Parathyroid adenoma (tissue), 2 donors: Measurements from ENCODE around the gene PRDX6.
"Not testable (repeated sequence)": the region's sequence is repeated elsewhere in the genome, so short reads cannot be mapped to it uniquely, and the experiment has no call there.

Experiments used
- H2AFZ ChIP-seq: fragments of 300-600 bp; sonication (generic); one replicate; pipeline ENCODE4 v1.7.0; 2017; ENCODE audit warnings: antibody characterized with exemption, mild to moderate bottlenecking
- H3K27ac ChIP-seq: fragments of 300-600 bp; sonication (generic); one replicate; pipeline ENCODE4 v1.7.0; 2017
- H3K27me3 ChIP-seq: fragments of 300-600 bp; sonication (generic); one replicate; pipeline ENCODE4 v1.7.0; 2017; ENCODE audit warnings: low read length; ENCODE audit not compliant: control insufficient read depth, insufficient read depth
- H3K36me3 ChIP-seq: fragments of 300-600 bp; sonication (generic); one replicate; pipeline ENCODE4 v1.7.0; 2017; ENCODE audit warnings: low read length; ENCODE audit not compliant: control insufficient read depth, insufficient read depth
- H3K4me1 ChIP-seq: fragments of 300-600 bp; sonication (generic); one replicate; pipeline ENCODE4 v1.7.0; 2017; ENCODE audit warnings: control low read depth
- H3K4me2 ChIP-seq: fragments of 300-600 bp; sonication (generic); one replicate; pipeline ENCODE4 v1.7.0; 2017; ENCODE audit warnings: low read length
- H3K4me3 ChIP-seq: fragments of 300-600 bp; sonication (generic); one replicate; pipeline ENCODE4 v1.7.0; 2017; ENCODE audit warnings: low read depth, low read length
- H3K79me2 ChIP-seq: fragments of 300-600 bp; sonication (generic); one replicate; pipeline ENCODE4 v1.7.0; 2017; ENCODE audit warnings: control low read depth
- H3K9ac ChIP-seq: fragments of 300-600 bp; sonication (generic); one replicate; pipeline ENCODE4 v1.7.0; 2017; ENCODE audit warnings: mild to moderate bottlenecking
- H3K9me3 ChIP-seq: fragments of 300-600 bp; sonication (generic); one replicate; pipeline ENCODE4 v1.7.0; 2017; ENCODE audit warnings: low read length; ENCODE audit not compliant: control insufficient read depth
- CTCF ChIP-seq: fragments of 300-600 bp; sonication (generic); IDR thresholded peaks from one replicate; pipeline ENCODE4 v1.7.0; 2017; ENCODE audit warnings: antibody characterized with exemption, mild to moderate bottlenecking
- donor health status: primary hyperparathyroidism.

Gene PRDX6

DNA sequence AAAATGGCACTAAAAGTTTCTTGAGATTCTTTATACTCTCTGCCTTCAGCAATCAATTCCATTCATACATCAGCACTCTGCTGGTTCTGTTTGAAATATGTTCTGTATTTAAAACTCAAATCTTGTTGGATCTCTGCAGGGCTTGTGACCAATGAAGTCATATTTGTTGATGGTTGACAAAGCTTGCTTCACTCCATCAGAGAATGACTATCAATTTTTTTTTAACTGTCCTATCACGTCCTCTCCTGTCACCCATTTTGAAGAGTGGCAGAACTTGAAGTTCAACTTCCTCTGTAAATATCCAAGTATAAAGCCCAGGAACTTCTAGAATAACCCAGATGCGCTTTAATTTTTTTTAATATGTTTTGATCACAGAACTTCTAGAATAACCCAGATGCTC lies 10.9 kb downstream of the PRDX6 start:
- TF ChIP-seq CTCF, result no peak
- Histone ChIP-seq H2AFZ (no peak overlapping the region), H3K36me3 (no peaks in the 10 kb centered on the region), H3K4me1 (no peaks in the 10 kb centered on the region), H3K9ac (no peak overlapping the region), H3K27ac (no peak overlapping the region), H3K4me3 (no peak overlapping the region), H3K4me2 (no peak overlapping the region), H3K9me3 (no peaks in the 10 kb centered on the region), H3K79me2 (no peaks in the 10 kb centered on the region), H3K27me3 (no peaks in the 10 kb centered on the region)

DNA sequence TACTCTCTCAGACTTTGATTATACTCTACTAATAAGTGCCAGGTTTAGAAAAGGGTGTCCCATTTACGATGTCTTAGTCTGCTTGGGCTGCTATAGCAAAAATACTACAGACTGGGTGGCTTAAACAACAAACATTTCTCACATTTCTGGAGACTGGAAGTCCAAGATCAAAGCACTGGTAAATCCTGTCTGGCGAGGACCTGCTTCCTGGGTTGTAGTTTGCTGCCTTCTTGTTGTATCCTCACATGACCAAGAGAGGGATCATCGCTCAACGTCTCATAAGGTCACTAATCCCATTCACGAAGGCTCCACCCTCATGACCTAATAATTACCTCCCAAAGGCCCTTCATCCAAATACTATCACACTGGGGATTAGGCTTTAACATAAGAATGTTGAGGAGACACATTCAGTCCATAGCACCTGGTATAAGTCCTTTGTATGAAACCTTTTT lies 12.0 kb downstream of the PRDX6 start:
- no peaks in the 10 kb centered on the region for H3K79me2 ChIP-seq
- no peak overlapping the region for H2AFZ ChIP-seq
- H3K4me2 ChIP-seq, result no peak overlapping the region
- H3K4me1 ChIP-seq, result no peaks in the 10 kb centered on the region
- H3K4me3 ChIP-seq, result no peak overlapping the region
- H3K27ac ChIP-seq, result no peak overlapping the region
- H3K9me3 ChIP-seq, result no peaks in the 10 kb centered on the region
- no peaks in the 10 kb centered on the region for H3K36me3 ChIP-seq
- no peak for TF ChIP-seq CTCF
- H3K27me3 ChIP-seq, result no peaks in the 10 kb centered on the region
- H3K9ac ChIP-seq, result no peak overlapping the region

DNA sequence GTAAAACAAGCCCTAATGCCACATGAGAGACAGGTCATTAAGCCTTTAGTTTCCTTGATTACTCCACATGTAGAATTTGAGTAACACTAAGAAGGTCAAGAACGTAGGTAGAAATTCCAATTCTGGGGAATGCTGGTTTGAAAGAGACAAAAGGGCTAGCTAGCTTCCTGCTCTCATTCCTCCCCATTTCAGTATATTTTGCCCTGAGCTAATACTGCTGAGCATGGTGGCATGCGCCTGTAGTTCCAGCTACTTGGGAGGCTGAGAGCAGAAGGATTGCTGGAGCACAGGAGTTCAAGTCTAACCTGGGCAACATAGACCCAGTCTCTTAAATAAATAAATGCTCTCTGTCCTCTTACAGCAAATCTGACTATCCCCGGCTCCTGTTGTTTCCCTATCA lies 12.8 kb downstream of the PRDX6 start:
- TF ChIP-seq CTCF, result no peak
- H3K9ac ChIP-seq, result no peak overlapping the region
- no peak overlapping the region for H3K4me2 ChIP-seq
- H3K9me3 ChIP-seq, result no peaks in the 10 kb centered on the region
- no peak overlapping the region for H2AFZ ChIP-seq
- no peaks in the 10 kb centered on the region for H3K4me1 ChIP-seq
- H3K36me3 ChIP-seq, result no peaks in the 10 kb centered on the region
- no peak overlapping the region for H3K4me3 ChIP-seq
- H3K27ac ChIP-seq, result no peak overlapping the region
- no peaks in the 10 kb centered on the region for H3K27me3 ChIP-seq
- H3K79me2 ChIP-seq, result no peaks in the 10 kb centered on the region

- H2AFZ ChIP-seq, result no peak overlapping the region
- H3K4me3 ChIP-seq, result no peak overlapping the region
- H3K27ac ChIP-seq, result no peak overlapping the region
- TF ChIP-seq CTCF, result no peak
- no peaks in the 10 kb centered on the region for H3K9me3 ChIP-seq
- no peaks in the 10 kb centered on the region for H3K27me3 ChIP-seq
- H3K4me2 ChIP-seq, result no peak overlapping the region
- H3K79me2 ChIP-seq, result no peaks in the 10 kb centered on the region
- no peak overlapping the region for H3K9ac ChIP-seq
- no peaks in the 10 kb centered on the region for H3K36me3 ChIP-seq
- no peaks in the 10 kb centered on the region for H3K4me1 ChIP-seq
These were observed 14.4 kb downstream of the PRDX6 start for GRCh38 chr1:173491508-173491907.

DNA sequence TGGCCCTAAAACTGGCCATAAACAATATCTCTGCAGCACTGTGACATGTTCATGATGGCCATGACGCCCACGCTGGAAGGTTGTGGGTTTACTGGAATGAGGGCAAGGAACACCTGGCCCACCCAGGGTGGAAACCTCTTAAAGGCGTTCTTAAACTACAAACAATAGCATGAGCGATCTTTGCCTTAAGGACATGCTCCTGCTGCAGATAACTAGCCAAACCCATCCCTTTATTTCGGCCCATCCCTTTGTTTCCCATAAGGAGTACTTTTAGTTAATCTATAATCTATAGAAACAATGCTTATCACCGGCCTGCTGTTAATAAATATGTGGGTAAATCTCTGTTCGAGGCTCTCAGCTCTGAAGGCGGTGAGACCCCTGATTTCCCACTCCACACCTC lies 16.0 kb downstream of the PRDX6 start:
- H3K79me2 ChIP-seq, H3K27ac ChIP-seq, H3K9ac ChIP-seq, H3K4me1 ChIP-seq, H3K27me3 ChIP-seq, H3K9me3 ChIP-seq, H3K4me3 ChIP-seq, H2AFZ ChIP-seq, H3K4me2 ChIP-seq, H3K36me3 ChIP-seq: not testable (repeated sequence)
